ENCODE measurements around the gene BOD1L2.

The BOD1L2 gene

DNA sequence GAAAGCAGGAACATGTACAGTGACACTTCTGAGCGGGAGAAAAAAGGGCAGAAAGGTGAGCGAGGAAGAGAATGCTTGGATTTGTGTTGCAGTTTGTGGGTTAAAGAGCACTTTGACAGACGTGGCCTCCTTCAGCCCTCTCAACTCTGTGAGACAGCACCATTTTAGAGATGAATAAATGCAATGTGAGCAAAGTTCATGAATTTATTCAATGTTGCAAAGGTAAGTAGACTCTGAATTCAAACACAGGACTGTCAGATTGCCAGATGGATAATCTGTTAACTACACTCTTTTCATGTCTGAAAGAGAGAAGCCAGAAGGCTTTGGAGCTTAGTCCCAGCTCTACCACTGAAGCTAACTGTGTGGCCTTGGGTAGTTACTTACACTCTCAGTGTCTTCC is 47.7 kb downstream of the BOD1L2 start:
- no peaks in the 10 kb centered on the region for H3K36me3 ChIP-seq (ENCODE audit: control insufficient read depth in 2 of 2, insufficient read depth in 2 of 2, low read length in 2 of 2)

DNA sequence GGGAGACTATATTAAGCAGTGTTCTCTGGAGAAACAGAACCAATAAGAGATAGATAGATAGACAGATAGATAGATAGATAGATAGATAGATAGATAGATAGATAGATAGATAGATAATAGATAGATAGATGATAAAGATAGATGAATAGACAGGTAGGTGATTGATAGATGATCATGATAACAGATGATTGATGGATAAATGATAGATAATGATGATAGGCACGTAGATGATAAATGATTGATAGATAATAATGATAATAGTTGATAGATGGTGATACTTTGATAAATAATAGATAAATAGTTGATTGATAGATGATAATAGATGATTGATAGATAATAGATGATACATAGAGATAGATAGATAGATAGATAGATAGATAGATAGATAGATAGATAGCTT is 48.5 kb downstream of the BOD1L2 start:
- H3K27ac ChIP-seq (ENCODE audit: low read length), result no peak overlapping the region
- no peak overlapping the region for H3K4me3 ChIP-seq (ENCODE audit: low read length in 2 of 2)
- H3K4me1 ChIP-seq (ENCODE audit: control insufficient read depth, insufficient read depth, low read length), result no peaks in the 10 kb centered on the region
- no peaks in the 10 kb centered on the region for H3K36me3 ChIP-seq (ENCODE audit: control insufficient read depth in 2 of 2, insufficient read depth in 2 of 2, low read length in 2 of 2)
- no peak overlapping the region for H3K9ac ChIP-seq (ENCODE audit: low read length in 2 of 2)
- H3K27me3 ChIP-seq (ENCODE audit: control insufficient read depth in 1 of 2, insufficient read depth in 2 of 2, low read length in 2 of 2), result no peaks in the 10 kb centered on the region
- peaks cover 4 to 6% of the 10 kb centered on the region in 2 donors for H3K9me3 ChIP-seq (ENCODE audit: control insufficient read depth in 2 of 2, low read length in 2 of 2)

More for the DNA sequence above, 47.7 kb downstream of the BOD1L2 start:
- Histone ChIP-seq H3K27ac (ENCODE audit: low read length) (no peak overlapping the region), H3K4me3 (ENCODE audit: low read length in 2 of 2) (no peak overlapping the region), H3K9me3 (ENCODE audit: control insufficient read depth in 2 of 2, low read length in 2 of 2) (peaks cover 4 to 6% of the 10 kb centered on the region in 2 donors), H3K9ac (ENCODE audit: low read length in 2 of 2) (no peak overlapping the region), H3K27me3 (ENCODE audit: control insufficient read depth in 1 of 2, insufficient read depth in 2 of 2, low read length in 2 of 2) (no peaks in the 10 kb centered on the region), H3K4me1 (ENCODE audit: control insufficient read depth, insufficient read depth, low read length) (no peaks in the 10 kb centered on the region)

DNA sequence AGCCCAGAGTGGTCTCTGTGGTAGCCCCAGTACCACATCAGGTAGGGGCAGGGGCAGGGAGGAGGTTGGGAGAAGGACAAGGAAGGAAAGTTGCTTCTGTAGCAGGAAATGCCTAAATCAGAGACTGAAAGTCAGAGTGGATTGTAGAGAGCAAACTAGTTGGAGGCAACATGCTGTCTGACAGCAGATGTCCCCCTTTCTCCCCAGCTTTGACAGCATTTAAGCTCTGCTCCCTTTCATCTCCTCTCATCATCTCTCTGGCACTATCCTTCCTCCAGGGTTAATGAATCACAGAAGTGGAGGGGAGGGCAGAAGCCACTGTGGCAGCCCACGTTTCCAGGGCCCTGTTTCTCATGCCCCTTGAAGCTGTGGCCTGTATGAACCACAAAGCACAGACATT is 50.4 kb downstream of the BOD1L2 start:
- H3K4me3 ChIP-seq (ENCODE audit: low read length in 2 of 2), result no peak overlapping the region
- no peaks in the 10 kb centered on the region for H3K27me3 ChIP-seq (ENCODE audit: control insufficient read depth in 1 of 2, insufficient read depth in 2 of 2, low read length in 2 of 2)
- no peak overlapping the region for H3K9ac ChIP-seq (ENCODE audit: low read length in 2 of 2)
- H3K36me3 ChIP-seq (ENCODE audit: control insufficient read depth in 2 of 2, insufficient read depth in 2 of 2, low read length in 2 of 2), result no peaks in the 10 kb centered on the region
- H3K4me1 ChIP-seq (ENCODE audit: control insufficient read depth, insufficient read depth, low read length), result no peaks in the 10 kb centered on the region
- no peaks in the 10 kb centered on the region for H3K9me3 ChIP-seq (ENCODE audit: control insufficient read depth in 2 of 2, low read length in 2 of 2)
- no peak overlapping the region for H3K27ac ChIP-seq (ENCODE audit: low read length)

DNA sequence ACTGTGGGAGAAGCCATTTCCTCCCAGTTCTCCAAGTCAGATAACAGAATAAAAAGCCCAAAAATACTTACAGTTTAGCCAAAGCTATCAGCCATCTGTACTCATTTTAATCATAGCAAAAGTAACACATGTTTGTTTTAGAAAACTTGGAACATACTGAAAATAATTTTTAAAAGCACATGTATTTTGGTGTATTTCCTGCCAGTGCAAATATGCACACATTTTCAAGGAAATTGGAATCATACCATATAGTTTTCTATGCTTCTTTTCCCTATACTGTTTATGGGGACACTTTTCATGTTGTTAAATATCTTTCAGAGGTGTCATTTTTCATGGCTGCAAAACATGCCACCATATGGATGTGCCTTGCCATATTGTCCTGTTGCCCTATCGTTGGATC is 51.2 kb downstream of the BOD1L2 start:
- Histone ChIP-seq H3K27ac (ENCODE audit: low read length) (no peak overlapping the region), H3K4me1 (ENCODE audit: control insufficient read depth, insufficient read depth, low read length) (no peaks in the 10 kb centered on the region), H3K9ac (ENCODE audit: low read length in 2 of 2) (no peak overlapping the region), H3K4me3 (ENCODE audit: low read length in 2 of 2) (no peak overlapping the region), H3K9me3 (ENCODE audit: control insufficient read depth in 2 of 2, low read length in 2 of 2) (no peaks in the 10 kb centered on the region), H3K27me3 (ENCODE audit: control insufficient read depth in 1 of 2, insufficient read depth in 2 of 2, low read length in 2 of 2) (no peaks in the 10 kb centered on the region), H3K36me3 (ENCODE audit: control insufficient read depth in 2 of 2, insufficient read depth in 2 of 2, low read length in 2 of 2) (no peaks in the 10 kb centered on the region)

Data from stomach smooth muscle (tissue), 2 donors.